ENCODE results near the gene APRT.

APRT gene

DNA sequence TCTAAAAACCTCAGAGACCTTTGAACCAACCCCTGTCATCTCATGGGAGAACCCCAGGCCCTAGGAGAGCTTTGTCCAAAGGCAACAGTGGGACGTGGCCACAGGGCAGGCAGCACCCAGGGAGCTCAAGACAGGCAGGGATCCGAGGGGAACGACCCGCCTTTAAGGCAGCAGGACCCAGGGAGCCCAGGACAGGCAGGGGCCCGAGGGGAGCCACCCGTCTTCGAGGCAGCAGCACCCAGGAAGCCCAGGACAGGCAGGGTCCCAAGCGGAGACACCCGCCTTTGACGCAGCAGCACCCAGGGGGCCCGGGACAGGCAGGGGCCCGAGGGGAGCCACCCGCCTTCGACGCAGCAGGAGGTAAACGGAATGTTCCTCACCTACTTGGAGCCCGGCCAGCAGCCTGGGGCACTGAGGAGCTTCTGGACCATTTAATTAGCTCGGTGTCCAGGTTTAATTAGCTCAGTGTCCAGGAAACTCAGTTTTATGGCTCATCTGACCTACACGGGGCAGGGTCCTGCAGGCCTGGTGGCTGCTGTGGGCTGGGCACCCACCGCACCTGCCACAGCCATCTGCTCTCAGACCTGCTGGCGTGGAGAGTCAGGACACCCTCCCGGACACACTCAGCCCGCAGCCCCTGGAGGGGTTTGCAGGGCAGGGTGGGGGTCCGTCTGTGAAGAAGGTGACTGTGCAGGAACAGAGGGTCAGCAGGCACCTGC lies 51.1 kb downstream of the APRT start:
- H3K36me3 Mint-ChIP-seq (ENCODE audit: low read depth), result no peaks in the 10 kb centered on the region
- no peak overlapping the region for H3K27ac Mint-ChIP-seq
- no peaks in the 10 kb centered on the region for H3K9me3 Mint-ChIP-seq
- H3K4me1 Mint-ChIP-seq, result peaks cover 13% of the 10 kb centered on the region
- TF ChIP-seq, protein P1, sequence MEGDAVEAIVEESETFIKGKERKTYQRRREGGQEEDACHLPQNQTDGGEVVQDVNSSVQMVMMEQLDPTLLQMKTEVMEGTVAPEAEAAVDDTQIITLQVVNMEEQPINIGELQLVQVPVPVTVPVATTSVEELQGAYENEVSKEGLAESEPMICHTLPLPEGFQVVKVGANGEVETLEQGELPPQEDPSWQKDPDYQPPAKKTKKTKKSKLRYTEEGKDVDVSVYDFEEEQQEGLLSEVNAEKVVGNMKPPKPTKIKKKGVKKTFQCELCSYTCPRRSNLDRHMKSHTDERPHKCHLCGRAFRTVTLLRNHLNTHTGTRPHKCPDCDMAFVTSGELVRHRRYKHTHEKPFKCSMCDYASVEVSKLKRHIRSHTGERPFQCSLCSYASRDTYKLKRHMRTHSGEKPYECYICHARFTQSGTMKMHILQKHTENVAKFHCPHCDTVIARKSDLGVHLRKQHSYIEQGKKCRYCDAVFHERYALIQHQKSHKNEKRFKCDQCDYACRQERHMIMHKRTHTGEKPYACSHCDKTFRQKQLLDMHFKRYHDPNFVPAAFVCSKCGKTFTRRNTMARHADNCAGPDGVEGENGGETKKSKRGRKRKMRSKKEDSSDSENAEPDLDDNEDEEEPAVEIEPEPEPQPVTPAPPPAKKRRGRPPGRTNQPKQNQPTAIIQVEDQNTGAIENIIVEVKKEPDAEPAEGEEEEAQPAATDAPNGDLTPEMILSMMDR (IDR thresholded peaks at IDR 0.05; ENCODE audit: unreplicated experiment in 3 of 3), result no peak
- H3K4me3 Mint-ChIP-seq, result no peak overlapping the region
- H3K27me3 Mint-ChIP-seq (ENCODE audit: low read depth), result peaks cover 13% of the 10 kb centered on the region

DNA sequence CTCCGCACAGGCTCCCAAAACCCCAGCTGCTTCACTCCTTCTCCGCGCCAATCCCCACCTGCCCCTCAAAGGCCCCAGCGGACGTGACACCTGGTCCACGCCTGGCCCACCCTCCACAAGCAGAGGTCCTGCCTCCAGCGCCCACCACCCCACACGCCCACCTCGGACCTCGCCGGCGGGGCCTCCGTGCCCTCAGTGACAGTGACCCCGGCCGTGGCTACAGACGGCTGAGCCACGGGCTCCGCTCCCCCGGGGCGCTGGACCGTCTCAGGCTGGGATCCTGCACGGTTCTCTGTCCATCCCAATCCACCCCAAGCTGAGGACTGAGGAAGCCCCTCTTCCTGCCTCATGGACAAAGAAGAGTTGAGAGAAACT lies 51.8 kb downstream of the APRT start:
- no peak overlapping the region for H3K4me3 Mint-ChIP-seq
- H3K36me3 Mint-ChIP-seq (ENCODE audit: low read depth), result no peaks in the 10 kb centered on the region
- H3K27me3 Mint-ChIP-seq (ENCODE audit: low read depth), result peaks cover 10% of the 10 kb centered on the region
- peaks cover 13% of the 10 kb centered on the region for H3K4me1 Mint-ChIP-seq
- H3K27ac Mint-ChIP-seq, result no peak overlapping the region
- no peaks in the 10 kb centered on the region for H3K9me3 Mint-ChIP-seq
- TF ChIP-seq, protein P1 (IDR thresholded peaks at IDR 0.05; ENCODE audit: unreplicated experiment in 3 of 3), result no peak
